NCI-H1930 (cell line): ENCODE measurements around the gene OMA1.

ENCODE experiments used
- DNase-seq, 2 experiments: peaks; one replicate each; lab custom pipeline; 2025; lab: John Stamatoyannopoulos, UW

The OMA1 gene

GRCh38 chr1:58431901-58432620, 114.5 kb downstream of the OMA1 start:
- DNase-seq = no peak
